ENCODE data around the gene ZNF35.
A peak's percentile ranks its signal among the peaks of the same experiment; 100 is the strongest.
"Not testable (repeated sequence)": the region's sequence is repeated elsewhere in the genome, so short reads cannot be mapped to it uniquely, and the experiment has no call there.

ZNF35 gene

GRCh38 chr3:44648564-44649229, at the start of gene ZNF35:
TSS of gene ZNF35 (plus strand) at chr3:44648732. CDS start at chr3:44651068, 2,336 bp downstream.
- DNase-seq (ENCODE audit: low read depth) = no peak

DNA sequence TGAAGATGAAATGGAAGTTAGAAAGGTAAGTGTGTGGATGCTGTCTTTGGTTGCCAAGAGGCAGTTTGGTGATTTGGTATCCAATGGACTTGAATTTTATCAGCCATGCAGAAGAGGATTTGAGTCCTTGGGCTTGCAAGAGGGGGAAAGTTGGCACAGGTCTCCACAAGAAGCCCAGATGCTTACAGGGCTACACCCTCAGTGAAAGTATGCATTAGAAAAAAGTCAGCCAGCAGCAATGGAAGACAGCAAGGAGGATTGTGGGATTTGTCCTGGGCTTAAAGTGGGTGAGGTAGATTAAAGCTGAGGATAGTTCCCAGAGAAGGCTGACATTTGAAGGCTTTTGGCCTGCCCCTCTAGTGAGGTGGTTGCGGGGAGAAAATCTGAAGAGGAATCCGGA, 46.8 kb upstream of the ZNF35 start:
- DNase-seq (ENCODE audit: low read depth) = no peak

GRCh38 chr3:44612678-44613077, 35.9 kb upstream of the ZNF35 start:
- no peak for DNase-seq (ENCODE audit: low read depth)

DNA sequence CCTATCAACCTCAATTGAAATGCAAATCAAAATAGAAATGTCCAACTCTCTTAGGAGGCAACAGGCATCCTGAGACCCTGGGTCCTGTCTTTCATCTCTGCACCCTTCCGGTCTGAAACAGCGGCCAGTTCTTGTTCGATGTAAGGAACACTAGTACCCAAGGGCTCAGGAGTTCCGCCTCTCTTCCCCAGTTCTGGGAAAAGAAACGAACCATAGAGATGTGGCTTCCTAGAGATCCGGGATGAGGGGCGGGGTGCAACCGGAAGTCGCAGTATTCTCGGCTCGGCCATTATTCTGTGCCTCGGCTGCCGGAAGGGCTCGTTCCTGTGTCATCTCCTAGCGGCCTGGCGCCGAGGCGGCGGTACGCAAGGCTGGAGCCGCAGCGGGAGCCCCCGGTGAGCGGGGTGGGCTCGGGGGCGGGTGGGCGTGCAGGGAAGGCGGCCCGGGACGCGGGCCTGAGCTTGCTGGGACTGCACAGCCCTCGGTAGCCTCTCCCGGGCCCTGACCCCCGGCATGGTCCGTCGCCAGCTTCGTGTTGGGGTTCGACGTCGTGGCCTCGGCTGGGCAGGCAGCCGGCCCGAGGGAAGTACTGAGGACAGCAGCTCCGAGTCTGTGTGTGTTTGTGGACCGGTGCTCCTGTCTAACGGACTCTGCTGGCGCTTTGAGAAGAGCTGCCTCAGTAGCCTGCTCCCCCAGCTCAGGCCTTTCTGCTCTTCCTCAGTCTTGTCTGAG, 23.6 kb upstream of the ZNF35 start, which contains the start of gene ZNF197:
TSS of gene ZNF197 (plus strand) at position 288 of the 732 bp plus-strand sequence. CDS start 4,119 bp downstream, outside the sequence.
- DNase-seq (ENCODE audit: low read depth) = peak; percentile 8

- no peak for DNase-seq (ENCODE audit: low read depth)
Measured at GRCh38 chr3:44628716-44629115, 19.8 kb upstream of the ZNF35 start.

GRCh38 chr3:44632193-44632592, 16.3 kb upstream of the ZNF35 start:
- DNase-seq (ENCODE audit: low read depth) = no peak

- DNase-seq (ENCODE audit: low read depth) = no peak
Measured at GRCh38 chr3:44642337-44642736, 6.2 kb upstream of the ZNF35 start.

- DNase-seq (ENCODE audit: low read depth) = no peak
Measured at GRCh38 chr3:44643024-44643423, 5.5 kb upstream of the ZNF35 start.

GRCh38 chr3:44647771-44648170, 761 bp upstream of the ZNF35 start:
- no peak for DNase-seq (ENCODE audit: low read depth)

GRCh38 chr3:44649709-44650108, 1.2 kb downstream of the ZNF35 start:
- DNase-seq (ENCODE audit: low read depth) = no peak

GRCh38 chr3:44654039-44654438, 5.5 kb downstream of the ZNF35 start:
- DNase-seq (ENCODE audit: low read depth) = no peak

DNA sequence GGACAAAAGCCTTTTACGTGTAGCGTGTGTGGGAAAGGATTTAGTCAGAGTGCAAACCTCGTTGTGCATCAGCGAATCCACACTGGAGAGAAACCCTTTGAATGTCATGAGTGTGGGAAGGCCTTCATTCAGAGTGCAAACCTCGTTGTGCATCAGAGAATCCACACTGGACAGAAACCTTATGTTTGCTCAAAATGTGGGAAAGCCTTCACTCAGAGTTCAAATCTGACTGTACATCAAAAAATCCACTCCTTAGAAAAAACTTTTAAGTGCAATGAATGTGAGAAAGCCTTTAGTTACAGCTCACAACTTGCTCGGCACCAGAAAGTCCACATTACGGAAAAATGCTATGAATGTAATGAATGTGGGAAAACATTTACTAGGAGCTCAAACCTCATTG, 10.5 kb downstream of the ZNF35 start:
- no peak for DNase-seq (ENCODE audit: low read depth)

GRCh38 chr3:44659434-44659833, 10.9 kb downstream of the ZNF35 start:
- no peak for DNase-seq (ENCODE audit: low read depth)

- no peak for DNase-seq (ENCODE audit: low read depth)
Measured at GRCh38 chr3:44661189-44661588, 12.7 kb downstream of the ZNF35 start.

DNA sequence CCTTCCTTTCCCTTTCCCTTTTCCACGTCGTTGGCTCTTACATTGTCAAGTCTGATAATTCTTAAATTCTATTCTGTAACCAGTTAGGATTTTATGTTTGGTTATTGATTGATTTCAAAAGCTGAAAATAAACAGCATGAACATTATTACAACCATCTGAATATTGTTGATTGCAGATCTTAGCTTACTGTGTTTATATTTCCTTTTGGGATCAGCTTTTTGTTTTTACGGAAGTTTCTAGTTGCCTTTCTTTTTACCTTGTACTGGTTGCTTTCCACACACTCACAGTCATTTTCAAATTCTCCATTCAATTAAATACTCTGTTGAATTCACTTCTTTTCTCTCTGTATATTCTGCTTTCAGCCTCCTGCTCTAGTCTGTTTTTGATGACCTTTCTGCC, 16.6 kb downstream of the ZNF35 start:
- no peak for DNase-seq (ENCODE audit: low read depth)

DNA sequence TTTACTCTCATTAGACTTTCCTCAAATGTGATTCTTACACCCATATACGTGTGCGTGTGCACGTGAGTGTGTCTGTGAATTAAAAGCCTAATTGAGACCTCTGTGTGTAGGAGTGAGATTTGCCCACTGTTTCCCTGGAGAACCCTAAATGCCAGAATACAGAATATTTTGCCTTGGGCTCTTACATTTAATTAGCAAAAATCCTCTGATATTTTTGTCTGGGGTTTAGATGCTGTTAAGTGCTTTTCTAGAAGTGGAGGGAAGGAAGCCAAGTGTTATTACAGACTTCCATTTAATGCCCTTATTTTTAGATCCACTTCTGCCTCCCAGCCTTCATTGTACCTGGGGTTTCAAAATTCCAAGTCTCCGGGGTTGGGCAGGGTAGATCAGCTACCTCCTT, 17.8 kb downstream of the ZNF35 start:
- DNase-seq (ENCODE audit: low read depth) = no peak

- DNase-seq (ENCODE audit: low read depth) = no peak
Measured at GRCh38 chr3:44669760-44670159, 21.2 kb downstream of the ZNF35 start.

DNA sequence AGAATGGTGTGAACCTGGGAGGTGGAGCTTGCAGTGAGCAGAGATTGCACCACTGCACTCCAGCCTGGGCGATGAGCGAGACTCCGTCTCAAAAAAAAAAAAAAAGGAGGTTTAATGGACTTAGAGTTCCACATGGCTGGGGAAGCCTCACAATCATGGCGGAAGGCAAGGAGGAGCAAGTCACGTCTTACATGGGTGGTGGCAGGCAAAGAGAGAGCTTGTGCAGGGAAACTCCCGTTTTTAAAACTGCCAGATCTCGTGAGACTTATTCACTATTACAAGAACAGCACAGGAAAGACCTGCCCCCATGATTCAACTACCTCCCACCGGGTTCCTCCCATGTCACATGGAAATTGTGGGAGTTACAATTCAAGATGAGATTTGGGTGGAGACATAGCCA, 24.9 kb downstream of the ZNF35 start:
- DNase-seq (ENCODE audit: low read depth) = not testable (repeated sequence)

DNA sequence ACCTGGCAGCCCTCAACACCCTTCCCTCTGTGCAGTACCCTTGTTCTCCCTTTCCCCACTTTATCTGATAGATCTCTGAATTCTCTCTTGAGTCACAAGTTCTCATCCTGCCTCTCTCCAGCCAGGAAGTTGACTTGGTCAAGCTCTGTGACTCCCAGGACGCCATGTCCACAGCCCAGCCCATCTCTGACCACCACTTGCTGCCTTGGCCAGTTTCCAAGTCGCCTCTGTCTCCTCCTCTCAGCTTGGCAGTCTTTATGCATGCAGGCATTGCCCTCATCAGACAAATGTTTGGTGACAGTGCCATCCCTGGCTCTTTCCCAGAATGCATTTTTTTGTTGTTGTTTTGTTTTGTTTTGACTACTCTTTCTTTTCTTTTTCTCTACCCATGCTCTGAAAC, 25.7 kb downstream of the ZNF35 start:
- no peak for DNase-seq (ENCODE audit: low read depth)

DNA sequence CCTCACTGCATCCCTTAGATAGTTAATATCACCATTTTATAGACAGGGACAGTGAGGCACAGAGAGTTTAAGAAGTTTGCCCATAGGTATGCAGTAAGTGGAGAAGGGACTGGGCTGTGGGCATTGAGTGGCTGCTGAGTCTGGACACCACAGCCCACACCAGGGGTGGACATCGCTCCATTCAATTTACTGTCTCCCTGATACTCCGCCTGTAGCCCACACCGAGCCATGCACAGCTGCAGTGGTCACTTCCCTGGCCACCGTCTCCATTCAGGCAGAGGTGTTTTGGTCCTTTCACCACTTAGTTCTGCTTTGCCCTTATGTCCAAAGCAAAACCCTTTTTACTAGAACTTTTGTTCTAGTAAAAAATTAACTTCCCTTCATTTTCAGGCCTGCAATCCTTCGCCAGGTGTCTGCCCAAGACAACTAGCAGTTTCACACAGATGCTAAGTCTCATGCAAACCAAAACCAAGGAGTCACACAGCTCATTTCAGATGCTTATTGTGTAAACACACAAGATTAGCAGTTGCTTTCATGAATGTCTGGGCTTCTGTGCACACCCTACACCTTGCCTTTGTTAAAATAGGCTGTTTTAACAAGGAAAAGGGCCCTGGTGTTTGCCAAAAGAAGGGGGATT, 30.1 kb downstream of the ZNF35 start:
- no peak for DNase-seq (ENCODE audit: low read depth)

GRCh38 chr3:44680921-44681455, 32.5 kb downstream of the ZNF35 start:
- no peak for DNase-seq (ENCODE audit: low read depth)

- no peak for DNase-seq (ENCODE audit: low read depth)
Measured at GRCh38 chr3:44682182-44682896, 33.8 kb downstream of the ZNF35 start.

Measured in T-helper 22 cell (primary cell).